ENCODE results near the gene FTCD.
"Not testable (repeated sequence)": the region's sequence is repeated elsewhere in the genome, so short reads cannot be mapped to it uniquely, and the experiment has no call there.

The FTCD gene

GRCh38 chr21:46108827-46109312 is 46.5 kb downstream of the FTCD start:
- DNase-seq = no peak

- not testable (repeated sequence) for DNase-seq
Observed at GRCh38 chr21:46107376-46107775, 48.0 kb downstream of the FTCD start.

GRCh38 chr21:46104104-46104503 is 51.3 kb downstream of the FTCD start:
- DNase-seq = no peak

GRCh38 chr21:46100906-46101305 is 54.5 kb downstream of the FTCD start:
- no peak for DNase-seq

- no peak for DNase-seq
Observed at GRCh38 chr21:46100426-46100825, 55.0 kb downstream of the FTCD start.

- DNase-seq = no peak
Observed at GRCh38 chr21:46100020-46100419, 55.4 kb downstream of the FTCD start.

GRCh38 chr21:46099476-46099875 is 55.9 kb downstream of the FTCD start:
- DNase-seq = no peak

- no peak for DNase-seq
Observed at GRCh38 chr21:46098303-46099141, 56.9 kb downstream of the FTCD start.

- DNase-seq = no peak
Observed at GRCh38 chr21:46097336-46098293, 57.8 kb downstream of the FTCD start, which contains the start of gene COL6A2. Gene COL6A2 (plus strand): TSS chr21:46098112.

- no peak for DNase-seq
Observed at GRCh38 chr21:46096596-46097335, 58.6 kb downstream of the FTCD start.

GRCh38 chr21:46095814-46096595 is 59.4 kb downstream of the FTCD start:
- no peak for DNase-seq

- no peak for DNase-seq
Observed at GRCh38 chr21:46095083-46095719, 60.2 kb downstream of the FTCD start.

- no peak for DNase-seq
Observed at GRCh38 chr21:46094401-46095082, 60.8 kb downstream of the FTCD start.

- no peak for DNase-seq
Observed at GRCh38 chr21:46093668-46094400, 61.5 kb downstream of the FTCD start.

GRCh38 chr21:46092811-46093667 is 62.3 kb downstream of the FTCD start:
- DNase-seq = no peak

GRCh38 chr21:46092026-46092764 is 63.2 kb downstream of the FTCD start:
- no peak for DNase-seq

- no peak for DNase-seq
Observed at GRCh38 chr21:46091631-46092025, 63.8 kb downstream of the FTCD start.

- no peak for DNase-seq
Observed at GRCh38 chr21:46091118-46091517, 64.3 kb downstream of the FTCD start.

All from inflammatory macrophage treated with lipopolysaccharide for 4 hours (primary cell).